HAP-1 (cell line): ENCODE measurements around the gene RFC4.
"Not testable (repeated sequence)": the region's sequence is repeated elsewhere in the genome, so short reads cannot be mapped to it uniquely, and the experiment has no call there.

ENCODE experiments used
- DNase-seq, 2 experiments: peaks; one replicate each; pipeline ENCODE4 v3.0.0-alpha.2; 2016 to 2020; ENCODE audit warnings: low spot score in 2 of 2
- H3K27me3 ChIP-seq: fragments of 250-450 bp; sonication (Bioruptor Pico); 2 replicates; pipeline ENCODE4 v1.5.1; 2020; ENCODE audit warnings: low read depth, mild to moderate bottlenecking, moderate library complexity
- H3K36me3 ChIP-seq: fragments of 250-450 bp; sonication (Bioruptor Pico); replicated peaks from 2 replicates; pipeline ENCODE4 v1.5.1; 2020; ENCODE audit warnings: mild to moderate bottlenecking
- H3K4me1 ChIP-seq: fragments of 250-450 bp; sonication (Bioruptor Pico); 2 replicates; pipeline ENCODE4 v1.5.1; 2020; ENCODE audit warnings: mild to moderate bottlenecking
- H3K4me3 ChIP-seq: fragments of 250-450 bp; sonication (Bioruptor Pico); 2 replicates; pipeline ENCODE4 v1.5.1; 2020; ENCODE audit warnings: mild to moderate bottlenecking, moderate library complexity
- H3K9me3 ChIP-seq: fragments of 250-450 bp; sonication (Bioruptor Pico); 2 replicates; pipeline ENCODE4 v1.5.1; 2020; ENCODE audit warnings: mild to moderate bottlenecking, moderate library complexity
- in situ Hi-C: fragments of 300-500 bp; cut with MboI; formaldehyde crosslinking; loops from 3 replicates; pipeline ENCODE4 v1.14.3; 2020; ENCODE audit warnings: low sequenced_read_pairs, inconsistent platforms, mixed read lengths

RFC4 gene

GRCh38 chr3:186821429-186822387 is 15.4 kb upstream of the RFC4 start:
- DNase-seq, result peak in 1 of 2 experiments; percentile 41
- H3K36me3 ChIP-seq, result no peaks in the 10 kb centered on the region; the same call in 1 of the 2 replicates
- no peaks in the 10 kb centered on the region for H3K27me3 ChIP-seq
- H3K4me3 ChIP-seq, result no peak overlapping the region
- in situ Hi-C loops, result no loop called here
- no peaks in the 10 kb centered on the region for H3K9me3 ChIP-seq
- H3K4me1 ChIP-seq, result peaks cover 27% of the 10 kb centered on the region

DNA sequence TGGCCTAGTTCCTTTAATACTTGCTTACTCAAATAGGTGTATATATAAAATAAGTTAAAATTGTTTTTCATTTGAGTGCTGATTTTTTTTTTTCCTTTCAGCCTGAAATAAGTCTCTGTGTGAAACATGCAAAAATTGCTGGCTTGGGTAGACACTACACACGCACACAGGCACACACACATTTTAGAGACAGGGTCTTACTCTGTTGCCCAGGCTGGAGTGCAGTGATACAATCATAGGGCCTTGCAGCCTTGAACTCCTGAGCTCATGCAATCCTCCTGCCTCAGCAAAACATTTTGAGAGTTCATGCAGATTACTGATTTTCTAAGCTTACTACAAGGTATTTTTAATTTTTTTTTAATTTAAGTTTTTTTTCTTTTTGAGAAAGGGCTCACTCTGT is 12.7 kb upstream of the RFC4 start:
- in situ Hi-C loops, result no loop called here
- Histone ChIP-seq H3K4me1 (peaks cover 14% of the 10 kb centered on the region), H3K4me3 (no peak overlapping the region), H3K27me3 (no peaks in the 10 kb centered on the region), H3K36me3 (no peaks in the 10 kb centered on the region; the same call in 1 of the 2 replicates), H3K9me3 (no peaks in the 10 kb centered on the region)
- no peak for DNase-seq

DNA sequence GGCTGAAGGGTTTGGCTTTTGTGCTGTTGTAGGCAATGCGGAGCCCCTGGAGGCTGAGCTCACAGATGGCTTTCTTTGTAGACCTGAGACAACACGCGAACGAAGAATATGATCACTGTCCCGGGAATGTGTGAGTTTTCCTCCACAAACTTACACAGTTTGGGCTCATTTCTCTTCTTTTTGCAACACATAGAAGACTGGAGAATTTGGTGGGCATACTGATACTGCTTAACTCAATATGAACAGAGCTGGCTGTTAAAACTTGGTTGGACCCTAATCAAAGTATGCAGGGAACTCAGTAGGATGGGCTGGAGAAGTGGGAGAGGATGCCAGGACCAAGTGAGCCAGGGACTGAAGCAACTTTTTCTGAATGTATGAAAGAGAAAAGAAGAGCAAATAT is 12.2 kb upstream of the RFC4 start:
- Histone ChIP-seq H3K4me3 (no peak overlapping the region), H3K4me1 (peaks cover 12% of the 10 kb centered on the region), H3K36me3 (no peaks in the 10 kb centered on the region; the same call in 1 of the 2 replicates), H3K9me3 (no peaks in the 10 kb centered on the region), H3K27me3 (no peaks in the 10 kb centered on the region)
- no peak for DNase-seq
- in situ Hi-C loops, result no loop called here

DNA sequence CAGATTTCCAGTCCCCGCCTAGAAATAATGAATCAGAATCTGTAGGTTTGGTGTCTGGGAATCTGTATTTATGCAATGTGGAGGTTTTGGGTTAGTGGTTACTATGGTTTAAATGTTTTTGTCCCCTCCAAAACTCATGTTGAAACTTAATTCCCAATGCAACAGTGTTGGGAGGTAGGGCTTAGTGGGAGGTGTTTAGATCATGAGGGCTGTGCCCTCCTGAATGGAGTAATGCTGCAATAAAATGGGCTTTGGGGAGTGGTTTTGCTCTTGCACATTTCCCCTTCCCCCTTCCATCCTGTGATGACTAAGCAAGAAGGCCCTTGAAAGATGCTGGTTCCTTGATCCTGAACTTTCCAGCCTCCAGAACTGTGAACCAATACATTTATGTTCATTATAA is 9.2 kb upstream of the RFC4 start:
- peak in 1 of 2 experiments; percentile 31 for DNase-seq
- in situ Hi-C loops, result no loop called here
- Histone ChIP-seq H3K4me3 (no peak overlapping the region), H3K36me3 (no peaks in the 10 kb centered on the region; the same call in 1 of the 2 replicates), H3K4me1 (peaks cover 7% of the 10 kb centered on the region), H3K9me3 (no peaks in the 10 kb centered on the region), H3K27me3 (no peaks in the 10 kb centered on the region)

DNA sequence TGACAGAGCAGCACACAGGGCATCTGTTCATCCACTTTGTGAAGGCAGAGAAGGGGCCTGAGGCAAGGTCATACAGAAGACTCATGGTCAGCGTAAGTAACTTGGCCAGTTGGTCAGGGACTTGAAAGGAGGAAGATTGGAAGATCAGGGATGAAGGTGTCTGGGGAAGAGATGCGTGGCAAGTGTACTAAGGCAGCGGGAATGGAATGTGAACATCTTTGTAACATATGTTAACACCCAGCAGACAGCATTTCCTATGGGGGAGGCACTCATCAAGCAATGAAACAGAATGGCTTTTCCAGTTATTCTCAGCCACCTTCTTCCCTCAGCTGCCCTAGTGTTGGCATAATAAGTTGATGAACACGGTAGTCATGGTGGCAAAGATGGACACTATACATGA is 7.8 kb upstream of the RFC4 start:
- in situ Hi-C loops, result no loop called here
- no peaks in the 10 kb centered on the region for H3K27me3 ChIP-seq
- no peak for DNase-seq
- H3K4me3 ChIP-seq, result no peak overlapping the region
- no peaks in the 10 kb centered on the region; the same call in 1 of the 2 replicates for H3K36me3 ChIP-seq
- H3K9me3 ChIP-seq, result no peaks in the 10 kb centered on the region
- H3K4me1 ChIP-seq, result peaks cover 7% of the 10 kb centered on the region

DNA sequence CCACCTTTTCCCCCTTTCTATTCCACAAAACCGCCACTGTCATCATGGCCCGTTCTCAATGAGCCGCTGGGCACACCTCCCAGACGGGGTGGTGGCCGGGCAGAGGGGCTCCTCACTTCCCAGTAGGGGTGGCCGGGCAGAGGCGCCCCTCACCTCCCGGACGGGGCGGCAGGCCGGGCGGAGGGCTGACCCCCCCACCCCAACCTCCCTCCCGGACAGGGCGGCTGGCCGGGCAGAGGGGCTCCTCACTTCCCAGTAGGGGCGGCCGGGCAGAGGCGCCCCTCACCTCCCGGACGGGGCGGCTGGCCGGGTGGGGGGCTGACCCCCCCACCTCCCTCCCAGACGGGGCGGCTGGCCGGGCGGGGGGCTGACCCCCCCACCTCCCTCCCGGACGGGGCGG is 5.0 kb upstream of the RFC4 start:
- H3K9me3 ChIP-seq, H3K4me3 ChIP-seq, H3K27me3 ChIP-seq, H3K36me3 ChIP-seq, in situ Hi-C loops, DNase-seq: not testable (repeated sequence)
- peaks cover 14% of the 10 kb centered on the region for H3K4me1 ChIP-seq

DNA sequence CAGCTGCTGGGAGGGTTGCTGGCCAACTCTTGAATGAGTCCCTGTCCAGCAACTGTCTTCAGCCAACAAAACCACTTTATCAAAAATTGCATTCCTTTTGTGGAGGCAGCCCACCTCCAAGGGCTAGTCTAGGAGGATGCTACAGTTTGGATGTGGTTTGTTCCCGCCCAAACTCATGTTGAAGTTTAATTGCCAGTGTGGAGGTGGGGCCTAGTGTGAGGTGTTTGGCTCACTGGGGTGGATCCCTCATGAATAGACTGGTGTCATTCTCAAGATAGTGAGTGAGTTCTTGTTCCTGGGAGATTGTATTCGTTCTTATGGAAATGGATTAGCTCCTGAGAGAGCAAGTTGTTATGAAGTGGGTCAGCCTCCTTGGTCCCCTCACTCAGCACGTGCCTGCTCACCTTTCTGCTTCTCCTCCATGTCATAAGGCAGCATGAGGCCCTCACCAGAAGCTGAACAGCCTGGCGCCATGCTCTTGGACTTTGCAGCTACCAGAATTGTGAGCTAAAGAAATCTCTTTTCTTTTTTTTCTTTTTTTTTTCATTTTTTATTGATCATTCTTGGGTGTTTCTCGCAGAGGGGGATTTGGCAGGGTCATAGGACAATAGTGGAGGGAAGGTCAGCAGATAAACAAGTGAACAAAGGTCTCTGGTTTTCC is 4.2 kb upstream of the RFC4 start:
- no peaks in the 10 kb centered on the region; the same call in 1 of the 2 replicates for H3K36me3 ChIP-seq
- H3K27me3 ChIP-seq, result no peaks in the 10 kb centered on the region
- in situ Hi-C loops, result no loop called here
- no peak for DNase-seq
- no peaks in the 10 kb centered on the region for H3K9me3 ChIP-seq
- H3K4me3 ChIP-seq, result no peak overlapping the region
- peaks cover 10% of the 10 kb centered on the region for H3K4me1 ChIP-seq

DNA sequence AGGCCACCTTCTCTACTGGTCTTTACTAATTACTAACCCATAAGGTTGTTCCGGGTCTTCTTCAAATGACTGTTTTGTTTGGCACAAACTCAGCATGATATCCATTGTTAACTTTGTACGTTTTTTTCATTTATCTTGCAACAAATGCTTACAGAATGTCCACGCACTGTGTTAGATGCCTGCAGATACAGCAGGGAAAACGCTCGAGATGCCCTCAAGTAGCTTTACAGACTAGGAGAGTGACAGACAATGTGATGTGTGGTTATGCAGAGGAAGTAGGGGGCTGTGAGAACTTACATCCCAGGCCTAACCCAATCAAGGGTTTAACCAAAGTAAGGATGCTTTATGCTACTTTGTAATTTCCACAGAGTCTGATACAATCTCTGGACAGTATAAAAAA is 949 bp upstream of the RFC4 start:
- in situ Hi-C loops, result no loop called here
- Histone ChIP-seq H3K27me3 (no peaks in the 10 kb centered on the region), H3K9me3 (no peaks in the 10 kb centered on the region), H3K4me1 (peaks cover 7% of the 10 kb centered on the region), H3K4me3 (peak overlapping the region; percentile 71), H3K36me3 (peaks cover 23% of the 10 kb centered on the region)
- DNase-seq, result no peak

DNA sequence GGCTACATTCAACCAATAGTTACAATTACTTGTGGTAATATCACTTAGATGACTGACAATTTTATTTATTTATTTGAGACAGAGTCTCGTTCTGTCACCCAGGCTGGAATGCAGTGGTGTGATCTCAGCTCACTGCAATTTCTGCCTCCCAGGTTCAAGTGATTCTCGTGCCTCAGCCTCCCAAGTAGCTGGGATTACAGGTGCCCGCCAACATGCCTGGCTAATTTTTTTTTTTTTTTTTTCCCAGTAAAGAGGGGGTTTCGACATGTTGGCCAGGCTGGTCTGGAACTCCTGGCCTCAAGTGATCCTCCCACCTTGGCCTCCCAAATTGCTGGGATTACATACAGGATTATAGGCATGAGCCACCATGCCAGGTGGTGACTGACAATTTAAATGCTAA is 2.8 kb downstream of the RFC4 start:
- H3K4me1 ChIP-seq, H3K27me3 ChIP-seq, in situ Hi-C loops, H3K4me3 ChIP-seq, DNase-seq, H3K9me3 ChIP-seq: not testable (repeated sequence)
- peaks cover 53% of the 10 kb centered on the region for H3K36me3 ChIP-seq

GRCh38 chr3:186802701-186803100 is 3.6 kb downstream of the RFC4 start:
- in situ Hi-C loops, result no loop called here
- peaks cover 60% of the 10 kb centered on the region for H3K36me3 ChIP-seq
- H3K9me3 ChIP-seq, result no peaks in the 10 kb centered on the region
- H3K27me3 ChIP-seq, result no peaks in the 10 kb centered on the region
- H3K4me1 ChIP-seq, result peaks cover 7% of the 10 kb centered on the region
- no peak overlapping the region for H3K4me3 ChIP-seq
- DNase-seq, result no peak

GRCh38 chr3:186800285-186800684 is 6.0 kb downstream of the RFC4 start:
- in situ Hi-C loops, result no loop called here
- H3K4me1 ChIP-seq, result no peaks in the 10 kb centered on the region
- peaks cover 82% of the 10 kb centered on the region for H3K36me3 ChIP-seq
- no peak for DNase-seq
- H3K4me3 ChIP-seq, result no peak overlapping the region
- H3K27me3 ChIP-seq, result no peaks in the 10 kb centered on the region
- H3K9me3 ChIP-seq, result no peaks in the 10 kb centered on the region

- in situ Hi-C loops, result no loop called here
- no peaks in the 10 kb centered on the region for H3K4me1 ChIP-seq
- no peaks in the 10 kb centered on the region for H3K9me3 ChIP-seq
- H3K27me3 ChIP-seq, result no peaks in the 10 kb centered on the region
- H3K4me3 ChIP-seq, result no peak overlapping the region
- DNase-seq, result no peak
- H3K36me3 ChIP-seq, result peaks cover 87% of the 10 kb centered on the region
Measured at GRCh38 chr3:186798239-186798874, 7.9 kb downstream of the RFC4 start.

- Histone ChIP-seq H3K4me1 (peaks cover 28% of the 10 kb centered on the region), H3K4me3 (no peak overlapping the region), H3K9me3 (no peaks in the 10 kb centered on the region), H3K27me3 (no peaks in the 10 kb centered on the region), H3K36me3 (peaks cover 96% of the 10 kb centered on the region)
- in situ Hi-C loops, result no loop called here
- DNase-seq, result peak; percentile 52 to 67
Measured at GRCh38 chr3:186790261-186790981, 15.9 kb downstream of the RFC4 start.
